HepG2 (cell line): Measurements from ENCODE around the gene WDR35. TPM values are rescaled to one million over a fixed set of nuclear protein-coding genes. Genes with fewer than 3 reads are reported as not detected.

Experiments
- ATAC-seq: fragments of 200-7000 bp; cut with Tn5 transposase; 3 replicates; pipeline ENCODE4 v1.9.1; 2020; ENCODE audit warnings: mild to moderate bottlenecking, moderate library complexity
- BruUV-seq: library from RNA; stranded (reverse); fragments of 400-500 nt; replicated peaks from 2 replicates; lab custom pipeline; 2021; lab: Mats Ljungman, UMichigan
- CTCF ChIA-PET: fragments of 300-600 bp; formaldehyde crosslinking; extraction: SDS; loops from one replicate; lab custom pipeline; 2021; ENCODE audit warnings: low total read pairs, inconsistent platforms, low intra/inter-chr PET ratio; lab: Yijun Ruan, JAX
- POLR2A ChIA-PET: fragments of 350-600 bp; sonication (Branson Sonifier 250); formaldehyde crosslinking; loops from one replicate; lab custom pipeline; 2020; ENCODE audit warnings: antibody characterized with exemption, inconsistent platforms; lab: Yijun Ruan, JAX
- DNase-seq: peaks from one replicate; pipeline ENCODE4 v3.0.0-alpha.2; 2015; ENCODE audit warnings: low spot score
- FAIRE-seq: peaks from 3 replicates; lab custom pipeline; 2011; peaks lifted over from hg19 to GRCh38; lab: Jason Lieb, UNC
- H2AFZ ChIP-seq: one replicate; pipeline ENCODE4 v1.6.1; 2011; ENCODE audit warnings: low read length, inconsistent platforms
- H3K27ac ChIP-seq: fragments of 300-600 bp; 3 replicates; pipeline ENCODE4 v1.8.0; 2011; ENCODE audit warnings: mixed run types, mild to moderate bottlenecking, mixed read lengths, low read length, inconsistent platforms; ENCODE audit not compliant: insufficient read depth; ENCODE audit errors: extremely low read length
- H3K27me3 ChIP-seq, 2 experiments: fragments of 200-600 bp in 1 of 2; 2 replicates in 1 of 2; 3 replicates in 1 of 2; pipeline versions ENCODE4 v1.6.0 to v1.8.0; 2011; ENCODE audit warnings: low read length in 2 of 2, mild to moderate bottlenecking in 2 of 2, moderate library complexity in 2 of 2, inconsistent platforms in 1 of 2; ENCODE audit not compliant: insufficient read depth in 2 of 2, control insufficient read depth in 1 of 2
- H3K36me3 ChIP-seq, 2 experiments: fragments of 200-600 bp in 1 of 2; replicated peaks in 1 of 2; 2 replicates in 1 of 2; 3 replicates in 1 of 2; pipeline versions ENCODE4 v1.5.1 to v1.8.0; 2011; ENCODE audit warnings: low read length in 2 of 2, inconsistent platforms in 1 of 2; ENCODE audit not compliant: insufficient read depth in 2 of 2, control insufficient read depth in 1 of 2
- H3K4me1 ChIP-seq: 2 replicates; pipeline ENCODE4 v1.5.1; 2012; ENCODE audit warnings: low read length, inconsistent platforms; ENCODE audit not compliant: insufficient read depth
- H3K4me2 ChIP-seq: 2 replicates; pipeline ENCODE4 v1.6.0; 2011; ENCODE audit warnings: low read depth, low read length, inconsistent platforms
- H3K4me3 ChIP-seq, 3 experiments: fragments of 200-600 bp in 1 of 3; sonication (generic), shearing (Covaris generic) in 1 of 3; replicated peaks in 1 of 3; 2 replicates each; pipeline ENCODE4 v1.5.1; 2011 to 2016; ENCODE audit warnings: low read length in 3 of 3, inconsistent platforms in 2 of 3, low read depth in 2 of 3, mild to moderate bottlenecking in 2 of 3, control low read depth in 1 of 3, mixed read lengths in 1 of 3; ENCODE audit not compliant: insufficient read depth in 1 of 3
- H3K79me2 ChIP-seq: one replicate; pipeline ENCODE4 v1.6.1; 2011; ENCODE audit warnings: low read length, inconsistent platforms; ENCODE audit not compliant: insufficient read depth
- H3K9ac ChIP-seq: 2 replicates; pipeline ENCODE4 v1.6.0; 2011; ENCODE audit warnings: mild to moderate bottlenecking, low read depth, low read length, inconsistent platforms; ENCODE audit not compliant: insufficient read depth
- H3K9me3 ChIP-seq: 2 replicates; pipeline ENCODE4 v1.5.1; 2012; ENCODE audit warnings: mild to moderate bottlenecking, low read length
- H4K20me1 ChIP-seq: 2 replicates; pipeline ENCODE4 v1.6.0; 2011; ENCODE audit warnings: inconsistent platforms, mild to moderate bottlenecking, low read length, moderate library complexity; ENCODE audit not compliant: insufficient read depth
- ELF3 ChIP-seq: IDR thresholded peaks from 2 replicates; pipeline ENCODE4 v1.6.1; 2016; ENCODE audit warnings: missing genetic modification reagents, missing compliant biosample characterization
- KDM6A ChIP-seq: IDR thresholded peaks from 2 replicates; pipeline ENCODE4 v1.6.1; 2016; ENCODE audit warnings: low read depth
- KMT2B ChIP-seq: IDR thresholded peaks from 2 replicates; pipeline ENCODE4 v1.6.1; 2016; ENCODE audit warnings: missing genetic modification reagents, missing compliant biosample characterization
- ZBTB7B ChIP-seq: sonication (generic); formaldehyde crosslinking; IDR thresholded peaks from 2 replicates; pipeline ENCODE4 v1.4.0; 2020; ENCODE audit warnings: missing genetic modification reagents
- ZNF660 ChIP-seq: sonication (generic); formaldehyde crosslinking; IDR thresholded peaks from 2 replicates; pipeline ENCODE4 v1.5.1; 2020; ENCODE audit warnings: mild to moderate bottlenecking, low read depth, missing genetic modification reagents, borderline replicate concordance
- ZNF773 ChIP-seq: sonication (generic); formaldehyde crosslinking; IDR thresholded peaks from 2 replicates; pipeline ENCODE4 v1.4.0; 2020; ENCODE audit warnings: missing genetic modification reagents, borderline replicate concordance
- WGBS: methylation state at CpG from one replicate; pipeline ENCODE4 v1.1.6; 2017; ENCODE audit warnings: low lambda C conversion rate; 5-methylcytosine and 5-hydroxymethylcytosine counted together
- in situ Hi-C: cut with HindIII; loops from 2 replicates; pipeline ENCODE4 v1.10.0; 2017; ENCODE audit warnings: low pct_unique_long_range_greater_than_20kb; ENCODE audit not compliant: extremely low pct_ligation_motif_present
- intact Hi-C: fragments of 100-400 bp; cut with micrococcal nuclease; formaldehyde crosslinking; loops from one replicate; pipeline ENCODE4 v1.10.0; 2022; ENCODE audit not compliant: unreplicated experiment
- polyA plus RNA-seq, 8 experiments: library from polyadenylated mRNA; depleted of rRNA in 3 of 8; stranded (reverse) in 7 of 8; unstranded in 1 of 8; fragments of >200 nt; fragmentation: Illumina TruSeq in 4 of 8; extraction: Trizol in 4 of 8; gene quantifications; 2 replicates each; pipeline versions ENCODE4 v1.2.1 to v1.2.3, GENCODE V29; 2011 to 2016; ENCODE audit warnings: low read depth in 4 of 8, missing spikeins in 1 of 8, mixed read lengths in 1 of 8; ENCODE audit not compliant: insufficient read depth in 1 of 8
- total RNA-seq, 5 experiments: library from RNA; depleted of rRNA; stranded (reverse); fragments of >200 nt; fragmentation: Illumina TruSeq; extraction: Trizol; gene quantifications; 2 replicates each; pipeline ENCODE4 v1.2.3, GENCODE V29; 2016; ENCODE audit warnings: low read depth in 1 of 5
- TF ChIP-seq, protein P1 (sequence below): sonication (generic); formaldehyde crosslinking; IDR thresholded peaks from 2 replicates; pipeline ENCODE4 v1.5.0; 2020; ENCODE audit warnings: mild to moderate bottlenecking, missing genetic modification reagents
- TF ChIP-seq, protein P2 (sequence below): sonication (generic); formaldehyde crosslinking; IDR thresholded peaks from 2 replicates; pipeline ENCODE4 v1.9.0; 2021; ENCODE audit warnings: mild to moderate bottlenecking, missing genetic modification reagents

The WDR35 gene
- total and polyA plus RNA-seq, 2 of the 13 experiments (the other 11 are each of a cell fraction or from before 2014, with no cell fraction given) = 11.1 to 19.6 TPM

DNA sequence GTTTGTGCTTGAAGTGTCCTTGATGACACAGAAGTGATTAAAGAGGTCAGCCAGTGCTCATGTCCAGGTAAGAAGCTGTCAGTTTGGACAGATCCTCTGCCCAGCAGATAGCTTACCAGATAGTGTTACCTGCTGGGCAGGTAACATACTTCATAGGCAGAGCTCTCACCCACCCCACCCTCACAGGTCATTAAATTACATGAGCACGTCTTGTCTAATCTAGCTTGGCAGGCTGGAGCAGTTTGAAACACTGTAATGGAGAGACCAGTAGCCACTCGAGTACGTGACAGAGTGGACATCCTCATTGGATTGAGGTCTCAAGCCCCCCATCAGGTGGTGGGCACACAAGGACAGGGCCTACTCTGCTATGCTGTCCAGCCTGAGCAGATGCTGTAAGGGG, 115.2 kb downstream of the WDR35 start:
- no peak for ATAC-seq
- Histone ChIP-seq H3K27me3 (peaks cover 1 to 10% of the 10 kb centered on the region in 2 experiments; a peak in 3 of 5 replicates), H4K20me1 (no peaks in the 10 kb centered on the region), H3K27ac (no peak overlapping the region)
- intact Hi-C loops = no loop called here
- no peak for DNase-seq
- in situ Hi-C loops = no loop called here
- TF ChIP-seq, protein P1, sequence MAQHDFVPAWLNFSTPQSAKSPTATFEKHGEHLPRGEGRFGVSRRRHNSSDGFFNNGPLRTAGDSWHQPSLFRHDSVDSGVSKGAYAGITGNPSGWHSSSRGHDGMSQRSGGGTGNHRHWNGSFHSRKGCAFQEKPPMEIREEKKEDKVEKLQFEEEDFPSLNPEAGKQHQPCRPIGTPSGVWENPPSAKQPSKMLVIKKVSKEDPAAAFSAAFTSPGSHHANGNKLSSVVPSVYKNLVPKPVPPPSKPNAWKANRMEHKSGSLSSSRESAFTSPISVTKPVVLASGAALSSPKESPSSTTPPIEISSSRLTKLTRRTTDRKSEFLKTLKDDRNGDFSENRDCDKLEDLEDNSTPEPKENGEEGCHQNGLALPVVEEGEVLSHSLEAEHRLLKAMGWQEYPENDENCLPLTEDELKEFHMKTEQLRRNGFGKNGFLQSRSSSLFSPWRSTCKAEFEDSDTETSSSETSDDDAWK = no peak
- TF ChIP-seq KMT2B (CRISPR knock-in tag) (no peak), KDM6A (CRISPR knock-in tag) (no peak), ZNF773 (no peak), ZNF660 (CRISPR knock-in tag) (no peak), ZBTB7B (CRISPR knock-in tag) (no peak), ELF3 (CRISPR knock-in tag) (no peak)
- TF ChIP-seq, protein P2, sequence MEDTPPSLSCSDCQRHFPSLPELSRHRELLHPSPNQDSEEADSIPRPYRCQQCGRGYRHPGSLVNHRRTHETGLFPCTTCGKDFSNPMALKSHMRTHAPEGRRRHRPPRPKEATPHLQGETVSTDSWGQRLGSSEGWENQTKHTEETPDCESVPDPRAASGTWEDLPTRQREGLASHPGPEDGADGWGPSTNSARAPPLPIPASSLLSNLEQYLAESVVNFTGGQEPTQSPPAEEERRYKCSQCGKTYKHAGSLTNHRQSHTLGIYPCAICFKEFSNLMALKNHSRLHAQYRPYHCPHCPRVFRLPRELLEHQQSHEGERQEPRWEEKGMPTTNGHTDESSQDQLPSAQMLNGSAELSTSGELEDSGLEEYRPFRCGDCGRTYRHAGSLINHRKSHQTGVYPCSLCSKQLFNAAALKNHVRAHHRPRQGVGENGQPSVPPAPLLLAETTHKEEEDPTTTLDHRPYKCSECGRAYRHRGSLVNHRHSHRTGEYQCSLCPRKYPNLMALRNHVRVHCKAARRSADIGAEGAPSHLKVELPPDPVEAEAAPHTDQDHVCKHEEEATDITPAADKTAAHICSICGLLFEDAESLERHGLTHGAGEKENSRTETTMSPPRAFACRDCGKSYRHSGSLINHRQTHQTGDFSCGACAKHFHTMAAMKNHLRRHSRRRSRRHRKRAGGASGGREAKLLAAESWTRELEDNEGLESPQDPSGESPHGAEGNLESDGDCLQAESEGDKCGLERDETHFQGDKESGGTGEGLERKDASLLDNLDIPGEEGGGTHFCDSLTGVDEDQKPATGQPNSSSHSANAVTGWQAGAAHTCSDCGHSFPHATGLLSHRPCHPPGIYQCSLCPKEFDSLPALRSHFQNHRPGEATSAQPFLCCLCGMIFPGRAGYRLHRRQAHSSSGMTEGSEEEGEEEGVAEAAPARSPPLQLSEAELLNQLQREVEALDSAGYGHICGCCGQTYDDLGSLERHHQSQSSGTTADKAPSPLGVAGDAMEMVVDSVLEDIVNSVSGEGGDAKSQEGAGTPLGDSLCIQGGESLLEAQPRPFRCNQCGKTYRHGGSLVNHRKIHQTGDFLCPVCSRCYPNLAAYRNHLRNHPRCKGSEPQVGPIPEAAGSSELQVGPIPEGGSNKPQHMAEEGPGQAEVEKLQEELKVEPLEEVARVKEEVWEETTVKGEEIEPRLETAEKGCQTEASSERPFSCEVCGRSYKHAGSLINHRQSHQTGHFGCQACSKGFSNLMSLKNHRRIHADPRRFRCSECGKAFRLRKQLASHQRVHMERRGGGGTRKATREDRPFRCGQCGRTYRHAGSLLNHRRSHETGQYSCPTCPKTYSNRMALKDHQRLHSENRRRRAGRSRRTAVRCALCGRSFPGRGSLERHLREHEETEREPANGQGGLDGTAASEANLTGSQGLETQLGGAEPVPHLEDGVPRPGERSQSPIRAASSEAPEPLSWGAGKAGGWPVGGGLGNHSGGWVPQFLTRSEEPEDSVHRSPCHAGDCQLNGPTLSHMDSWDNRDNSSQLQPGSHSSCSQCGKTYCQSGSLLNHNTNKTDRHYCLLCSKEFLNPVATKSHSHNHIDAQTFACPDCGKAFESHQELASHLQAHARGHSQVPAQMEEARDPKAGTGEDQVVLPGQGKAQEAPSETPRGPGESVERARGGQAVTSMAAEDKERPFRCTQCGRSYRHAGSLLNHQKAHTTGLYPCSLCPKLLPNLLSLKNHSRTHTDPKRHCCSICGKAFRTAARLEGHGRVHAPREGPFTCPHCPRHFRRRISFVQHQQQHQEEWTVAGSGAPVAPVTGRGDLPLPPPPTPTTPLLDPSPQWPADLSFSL (CRISPR knock-in tag) = no peak
- TF ChIP-seq, all 625 proteins: peak for 0
- no peaks in the 10 kb centered on the region for H3K36me3 ChIP-seq
- WGBS = 29% methylated on average over 2 of the region's 3 CpGs
- no peaks in the 10 kb centered on the region for H3K79me2 ChIP-seq
- H3K4me1 ChIP-seq = no peaks in the 10 kb centered on the region
- no peak overlapping the region for H3K4me3 ChIP-seq
- no peak overlapping the region for H3K9ac ChIP-seq
- FAIRE-seq = no peak
- no peak overlapping the region for H3K4me2 ChIP-seq
- ChIA-PET POLR2A (no interaction called here), CTCF (no interaction called here)
- H3K9me3 ChIP-seq = no peaks in the 10 kb centered on the region
- no TSS peak for BruUV-seq
- H2AFZ ChIP-seq = no peak overlapping the region
